Panc1 (cell line): Measurements from ENCODE around the gene CFD. TPM values are rescaled to one million over a fixed set of nuclear protein-coding genes. Genes with fewer than 3 reads are reported as not detected.

ENCODE experiments used
- ATAC-seq: fragments of 200-7000 bp; cut with Tn5 transposase; 2 replicates; pipeline ENCODE4 v1.9.1; 2020; ENCODE audit warnings: mild to moderate bottlenecking, moderate library complexity
- BruUV-seq: library from RNA; stranded (reverse); fragments of 400-500 nt; replicated peaks from 2 replicates; lab custom pipeline; 2021; lab: Mats Ljungman, UMichigan
- CTCF ChIA-PET: fragments of 300-600 bp; sonication (Branson Sonifier 250); formaldehyde crosslinking; loops from one replicate; lab custom pipeline; 2022; ENCODE audit warnings: antibody characterized with exemption; lab: Charles Lee
- POLR2A ChIA-PET: fragments of 300-600 bp; sonication (Branson Sonifier 250); formaldehyde crosslinking; loops from one replicate; lab custom pipeline; 2022; ENCODE audit warnings: antibody characterized with exemption; lab: Charles Lee
- DNase-seq: peaks from one replicate; pipeline ENCODE4 v3.0.0-alpha.2; 2010; ENCODE audit warnings: low read depth, low spot score
- H3K27ac ChIP-seq: 2 replicates; pipeline ENCODE4 v1.5.1; 2011; ENCODE audit warnings: mild to moderate bottlenecking, low read length, inconsistent platforms
- H3K27me3 ChIP-seq: fragments of 200-500 bp; sonication (Bioruptor generic); 2 replicates; pipeline ENCODE4 v1.6.0; 2014; ENCODE audit warnings: low read length, inconsistent platforms; ENCODE audit not compliant: control insufficient read depth, insufficient read depth
- H3K36me3 ChIP-seq: fragments of 200-500 bp; sonication (Bioruptor generic); 2 replicates; pipeline ENCODE4 v1.5.1; 2014; ENCODE audit warnings: inconsistent platforms, mild to moderate bottlenecking, low read length, moderate library complexity; ENCODE audit not compliant: control insufficient read depth, insufficient read depth
- H3K4me1 ChIP-seq: 2 replicates; pipeline ENCODE4 v1.5.1; 2011; ENCODE audit warnings: inconsistent platforms, mild to moderate bottlenecking, low read length, moderate library complexity; ENCODE audit not compliant: control insufficient read depth, insufficient read depth
- H3K4me3 ChIP-seq, 2 experiments: 2 replicates each; pipeline ENCODE4 v1.5.1; 2011 to 2012; ENCODE audit warnings: low read depth in 2 of 2, low read length in 2 of 2, mild to moderate bottlenecking in 2 of 2, inconsistent platforms in 1 of 2, moderate library complexity in 1 of 2
- H3K9me3 ChIP-seq: fragments of 200-500 bp; sonication (Bioruptor generic); 2 replicates; pipeline ENCODE4 v1.5.1; 2014; ENCODE audit warnings: low read depth, mild to moderate bottlenecking, inconsistent platforms, low read length, moderate library complexity; ENCODE audit not compliant: control insufficient read depth, insufficient read depth
- CTCF ChIP-seq: fragments of 450-650 bp; IDR thresholded peaks from 2 replicates; pipeline ENCODE4 v1.5.1; 2017; ENCODE audit warnings: mild to moderate bottlenecking
- POLR2AphosphoS5 ChIP-seq: IDR thresholded peaks from 2 replicates; pipeline ENCODE4 v1.6.1; 2012; ENCODE audit warnings: mild to moderate bottlenecking, low read depth, low read length, moderate library complexity
- REST ChIP-seq, 2 experiments: IDR thresholded peaks; 2 replicates each; pipeline ENCODE4 v1.6.1; 2011 to 2012; ENCODE audit warnings: low read depth in 2 of 2, control low read depth in 1 of 2, low read length in 1 of 2, mild to moderate bottlenecking in 1 of 2, moderate library complexity in 1 of 2; ENCODE audit not compliant: insufficient read depth in 1 of 2
- SIN3A ChIP-seq: IDR thresholded peaks from 2 replicates; pipeline ENCODE4 v1.6.1; 2012; ENCODE audit warnings: low read depth, mild to moderate bottlenecking, low read length, moderate library complexity, borderline replicate concordance; ENCODE audit not compliant: insufficient read depth
- TCF7L2 ChIP-seq: IDR thresholded peaks from 2 replicates; pipeline ENCODE4 v1.6.1; 2011; ENCODE audit warnings: mild to moderate bottlenecking, low read depth, low read length, inconsistent platforms
- in situ Hi-C: cut with HindIII; loops from 2 replicates; pipeline ENCODE4 v1.10.0; 2016; ENCODE audit warnings: low sequenced_read_pairs, low pct_unique_long_range_greater_than_20kb
- intact Hi-C: fragments of 100-400 bp; cut with micrococcal nuclease; formaldehyde crosslinking; loops from one replicate; pipeline ENCODE4 v1.10.0; 2022; ENCODE audit not compliant: unreplicated experiment
- total RNA-seq: library from RNA; stranded (reverse); gene quantifications from one replicate; pipeline ENCODE4 v1.2.1, GENCODE V29; 2021; ENCODE audit not compliant: unreplicated experiment

The CFD gene
- total RNA-seq, 1 experiment from 2014 or later: 9.9 TPM

- TF ChIP-seq SIN3A (no peak), POLR2AphosphoS5 (no peak), TCF7L2 (no peak), REST (IDR thresholded peaks at IDR 0.05; ENCODE audit: insufficient read depth in 1 of 2, low read depth in 2 of 2, low read length in 1 of 2) (no peak), CTCF (no peak)
- CTCF ChIA-PET: no interaction called here
- no peak overlapping the region for H3K27ac ChIP-seq
Observed at GRCh38 chr19:907183-907853, 47.9 kb downstream of the CFD start.

GRCh38 chr19:911197-912033, 52.0 kb downstream of the CFD start:
- ChIA-PET POLR2A (no interaction called here), CTCF (no interaction called here)
- no TSS peak for BruUV-seq
- in situ Hi-C loops (no loop called here), intact Hi-C loops (loop anchor here (10.0 kb wide), 1 partner anchor 137 kb away; no protein-coding TSS in a partner anchor)
- DNase-seq (no peak), ATAC-seq (no peak)
- H3K36me3 ChIP-seq: no peaks in the 10 kb centered on the region; the same call in 1 of the 2 replicates
- H3K4me3 ChIP-seq: peak overlapping the region; percentile 23 to 30
- H3K9me3 ChIP-seq: no peaks in the 10 kb centered on the region
- TF ChIP-seq TCF7L2 (no peak), CTCF (no peak), POLR2AphosphoS5 (no peak), SIN3A (no peak), REST (IDR thresholded peaks at IDR 0.05; ENCODE audit: insufficient read depth in 1 of 2, low read depth in 2 of 2, low read length in 1 of 2) (no peak)
- H3K4me1 ChIP-seq: peaks cover 3% of the 10 kb centered on the region; the same call in 1 of the 2 replicates
- no peak overlapping the region for H3K27ac ChIP-seq
- no peaks in the 10 kb centered on the region for H3K27me3 ChIP-seq

More at GRCh38 chr19:907183-907853, 47.9 kb downstream of the CFD start:
- POLR2A ChIA-PET: interaction anchor here (0.6 kb wide), 2 partner anchors 61 to 204 kb away, joined by 4 to 10 read pairs; no protein-coding TSS in a partner anchor
- BruUV-seq: no TSS peak
- no peaks in the 10 kb centered on the region for H3K4me1 ChIP-seq
- no peaks in the 10 kb centered on the region for H3K9me3 ChIP-seq
- in situ Hi-C loops: no loop called here
- intact Hi-C loops: no loop called here
- H3K36me3 ChIP-seq: no peaks in the 10 kb centered on the region
- ATAC-seq: no peak
- no peak for DNase-seq
- no peaks in the 10 kb centered on the region for H3K27me3 ChIP-seq
- no peak overlapping the region for H3K4me3 ChIP-seq
